ENCODE data around the gene CRTC3.

CRTC3 gene

DNA sequence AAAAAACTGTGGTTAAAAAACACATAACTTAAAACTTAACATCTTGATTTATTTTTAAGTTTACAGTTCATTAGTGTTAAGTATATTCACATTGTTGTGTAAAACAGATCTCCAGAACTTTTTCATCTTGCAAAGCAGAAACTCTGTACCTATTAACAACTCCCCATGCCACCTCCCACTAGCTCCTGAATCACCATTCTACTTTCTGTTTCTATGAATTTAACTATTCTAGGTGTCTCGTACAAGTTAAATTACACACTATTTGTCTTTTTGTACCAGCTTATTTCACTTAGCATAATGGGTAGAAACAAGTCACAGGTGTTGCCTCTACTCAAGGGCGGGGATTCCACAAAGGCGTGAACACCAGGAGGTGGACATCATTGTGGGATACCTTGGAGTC is 43.2 kb downstream of the CRTC3 start:
- H3K27ac ChIP-seq, result no peak overlapping the region
- H3K36me3 ChIP-seq, result peaks cover 10% of the 10 kb centered on the region; the same call in 1 of the 2 replicates
- H3K4me3 ChIP-seq, result no peak overlapping the region
- no peak overlapping the region for H3K4me2 ChIP-seq
- H4K20me1 ChIP-seq, result peaks cover 28% of the 10 kb centered on the region; the same call in 1 of the 2 replicates
- H3K4me1 ChIP-seq, result peaks cover 41% of the 10 kb centered on the region
- H3K9me3 ChIP-seq, result no peaks in the 10 kb centered on the region
- no peaks in the 10 kb centered on the region for H3K27me3 ChIP-seq
- TF ChIP-seq Cebpa-rat (IDR thresholded peaks at IDR 0.05), result no peak
- no peak overlapping the region for H3K9ac ChIP-seq

DNA sequence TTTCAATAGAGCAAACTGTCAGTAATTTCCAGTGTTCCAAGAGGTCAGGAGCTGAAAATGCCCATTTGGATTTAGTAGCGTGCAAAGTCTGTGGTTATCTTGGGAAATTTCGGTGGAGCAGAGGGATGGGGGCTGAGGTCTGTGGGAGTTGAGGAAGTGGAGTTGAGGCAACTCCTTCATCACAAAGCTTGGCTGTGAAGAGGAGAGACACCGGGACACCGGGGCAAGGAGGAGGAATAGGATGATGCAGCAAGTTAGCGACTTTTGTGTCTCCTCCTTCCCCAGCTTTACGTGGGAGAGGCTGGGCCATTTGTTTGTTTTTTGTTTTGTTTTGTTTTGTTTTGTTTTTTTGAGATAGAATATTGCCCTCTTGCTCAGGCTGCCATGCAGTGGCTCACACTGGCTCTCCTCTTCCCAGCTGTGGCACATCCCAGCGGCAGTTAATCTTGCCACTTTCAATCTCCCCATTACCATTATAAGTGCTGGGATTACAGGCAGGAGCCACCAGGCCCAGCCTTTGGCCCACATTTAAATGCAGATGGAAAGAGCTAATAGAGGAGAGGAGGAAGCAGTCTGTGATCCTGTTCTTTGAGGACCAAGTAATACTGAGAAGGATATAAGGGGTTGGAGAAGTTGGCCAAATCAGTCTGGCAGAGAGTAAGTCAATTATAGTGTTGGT is 47.1 kb downstream of the CRTC3 start:
- no peak for TF ChIP-seq Cebpa-rat (IDR thresholded peaks at IDR 0.05)
- H3K27me3 ChIP-seq, result no peaks in the 10 kb centered on the region
- no peak overlapping the region for H3K27ac ChIP-seq
- peaks cover 30% of the 10 kb centered on the region; the same call in 1 of the 2 replicates for H4K20me1 ChIP-seq
- H3K4me1 ChIP-seq, result peaks cover 35% of the 10 kb centered on the region
- H3K9ac ChIP-seq, result no peak overlapping the region
- peaks cover 10% of the 10 kb centered on the region; the same call in 1 of the 2 replicates for H3K36me3 ChIP-seq
- no peaks in the 10 kb centered on the region for H3K9me3 ChIP-seq
- no peak overlapping the region for H3K4me3 ChIP-seq
- no peak overlapping the region for H3K4me2 ChIP-seq

DNA sequence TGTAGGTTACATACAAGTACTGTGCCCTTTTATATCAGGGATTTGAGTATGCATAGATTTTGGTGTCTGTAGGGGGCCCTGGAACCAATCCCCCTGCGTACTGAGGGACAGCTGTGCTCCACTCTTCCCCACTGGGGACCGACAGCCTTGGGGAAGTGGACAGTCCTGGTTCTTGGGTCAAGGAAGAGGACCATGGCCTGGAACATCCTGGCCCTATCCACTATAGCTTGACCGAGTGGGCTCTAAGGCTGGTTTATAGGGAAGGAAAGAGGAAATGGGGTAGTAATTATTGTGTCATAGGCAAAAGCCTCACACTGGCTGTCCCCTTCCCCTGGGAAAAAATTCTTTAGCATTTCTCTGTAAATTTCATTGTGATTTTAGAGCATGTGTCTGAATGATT is 49.5 kb downstream of the CRTC3 start:
- Histone ChIP-seq H3K4me3 (no peak overlapping the region), H3K4me1 (peaks cover 52% of the 10 kb centered on the region), H3K4me2 (no peak overlapping the region), H3K27me3 (no peaks in the 10 kb centered on the region), H3K36me3 (0 out of 2 replicates have a peak, but pooled peaks cover 7% of the 10 kb centered on the region), H3K9ac (no peak overlapping the region), H3K27ac (no peak overlapping the region), H4K20me1 (peaks cover 50% of the 10 kb centered on the region; the same call in 1 of the 2 replicates), H3K9me3 (no peaks in the 10 kb centered on the region)
- no peak for TF ChIP-seq Cebpa-rat (IDR thresholded peaks at IDR 0.05)

DNA sequence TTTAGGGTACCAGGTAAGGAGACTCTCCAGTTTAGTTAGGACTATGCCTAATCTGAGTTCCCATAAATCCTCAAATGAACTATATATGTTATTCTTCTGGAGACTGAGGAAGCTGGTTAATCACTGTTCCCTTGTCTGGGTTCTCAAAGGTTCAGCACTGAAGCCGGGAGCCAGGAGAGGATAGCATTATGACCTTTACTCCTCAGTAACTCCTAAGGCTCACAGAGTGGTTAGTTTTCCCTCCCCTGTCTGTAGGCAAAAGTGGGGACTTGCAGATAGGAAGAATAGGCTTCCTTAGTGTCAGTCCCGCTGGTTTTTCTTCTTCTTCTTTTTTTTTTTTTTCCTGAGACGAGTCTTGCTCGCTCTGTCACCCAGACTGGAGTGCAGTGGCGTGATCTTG is 50.4 kb downstream of the CRTC3 start:
- Histone ChIP-seq H3K4me2 (peak overlapping the region; percentile 21; the same call in 1 of the 2 replicates), H3K9me3 (no peaks in the 10 kb centered on the region), H3K4me1 (peaks cover 49% of the 10 kb centered on the region), H3K27ac (no peak overlapping the region), H3K27me3 (no peaks in the 10 kb centered on the region), H3K36me3 (0 out of 2 replicates have a peak, but pooled peaks cover 9% of the 10 kb centered on the region), H3K4me3 (no peak overlapping the region), H4K20me1 (peaks cover 55% of the 10 kb centered on the region; the same call in 1 of the 2 replicates), H3K9ac (no peak overlapping the region)
- no peak for TF ChIP-seq Cebpa-rat (IDR thresholded peaks at IDR 0.05)

DNA sequence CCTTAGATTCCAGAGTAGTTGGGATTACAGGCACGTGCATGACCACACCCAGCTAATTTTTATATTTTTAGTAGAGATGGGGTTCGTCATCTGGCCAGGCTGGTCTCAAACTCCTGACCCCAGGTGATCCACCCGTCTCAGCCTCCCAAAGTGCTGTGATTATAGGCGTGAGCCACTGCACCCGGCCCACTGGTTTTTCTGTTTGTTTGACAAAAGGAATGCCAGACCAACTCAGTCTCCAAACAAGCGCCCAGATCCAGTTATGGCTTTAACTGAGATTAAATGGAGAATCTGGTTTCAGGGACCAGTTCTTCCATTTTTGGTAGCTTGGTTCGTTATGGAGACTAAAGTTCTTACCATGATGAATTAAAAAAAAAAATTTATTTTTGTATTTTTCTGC is 50.8 kb downstream of the CRTC3 start:
- H3K27me3 ChIP-seq, result no peaks in the 10 kb centered on the region
- 0 out of 2 replicates have a peak, but pooled peaks cover 13% of the 10 kb centered on the region for H3K36me3 ChIP-seq
- H3K9me3 ChIP-seq, result no peaks in the 10 kb centered on the region
- H3K4me3 ChIP-seq, result no peak overlapping the region
- H3K4me2 ChIP-seq, result peak overlapping the region; percentile 21; the same call in 1 of the 2 replicates
- H3K4me1 ChIP-seq, result peaks cover 48% of the 10 kb centered on the region
- no peak overlapping the region for H3K27ac ChIP-seq
- no peak overlapping the region for H3K9ac ChIP-seq
- TF ChIP-seq Cebpa-rat (IDR thresholded peaks at IDR 0.05), result no peak
- H4K20me1 ChIP-seq, result peaks cover 59% of the 10 kb centered on the region; the same call in 1 of the 2 replicates

DNA sequence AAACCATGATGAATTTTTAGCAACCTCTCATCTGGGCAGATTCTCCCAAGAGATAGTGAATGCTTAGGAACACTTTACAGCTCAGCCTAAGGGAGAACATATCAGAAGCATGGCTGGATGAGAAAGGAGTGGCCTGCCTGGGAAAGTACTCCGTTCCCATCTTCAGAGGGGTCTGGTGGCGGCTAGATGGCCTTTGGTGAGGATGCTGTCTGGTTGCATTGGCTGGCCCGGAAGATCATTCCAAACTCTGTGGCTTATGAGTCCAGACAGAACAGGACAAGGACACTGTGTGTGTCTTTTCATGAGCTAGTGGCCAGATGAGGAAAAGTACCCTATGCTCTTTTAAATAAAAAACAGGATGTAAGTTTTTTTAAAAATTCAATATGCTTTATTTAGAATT is 51.2 kb downstream of the CRTC3 start:
- Histone ChIP-seq H4K20me1 (peaks cover 63% of the 10 kb centered on the region; the same call in 1 of the 2 replicates), H3K9ac (no peak overlapping the region), H3K4me1 (peaks cover 48% of the 10 kb centered on the region), H3K4me2 (peak overlapping the region; percentile 21; the same call in 1 of the 2 replicates), H3K9me3 (no peaks in the 10 kb centered on the region), H3K36me3 (0 out of 2 replicates have a peak, but pooled peaks cover 16% of the 10 kb centered on the region), H3K27me3 (no peaks in the 10 kb centered on the region), H3K4me3 (no peak overlapping the region), H3K27ac (no peak overlapping the region)
- no peak for TF ChIP-seq Cebpa-rat (IDR thresholded peaks at IDR 0.05)

DNA sequence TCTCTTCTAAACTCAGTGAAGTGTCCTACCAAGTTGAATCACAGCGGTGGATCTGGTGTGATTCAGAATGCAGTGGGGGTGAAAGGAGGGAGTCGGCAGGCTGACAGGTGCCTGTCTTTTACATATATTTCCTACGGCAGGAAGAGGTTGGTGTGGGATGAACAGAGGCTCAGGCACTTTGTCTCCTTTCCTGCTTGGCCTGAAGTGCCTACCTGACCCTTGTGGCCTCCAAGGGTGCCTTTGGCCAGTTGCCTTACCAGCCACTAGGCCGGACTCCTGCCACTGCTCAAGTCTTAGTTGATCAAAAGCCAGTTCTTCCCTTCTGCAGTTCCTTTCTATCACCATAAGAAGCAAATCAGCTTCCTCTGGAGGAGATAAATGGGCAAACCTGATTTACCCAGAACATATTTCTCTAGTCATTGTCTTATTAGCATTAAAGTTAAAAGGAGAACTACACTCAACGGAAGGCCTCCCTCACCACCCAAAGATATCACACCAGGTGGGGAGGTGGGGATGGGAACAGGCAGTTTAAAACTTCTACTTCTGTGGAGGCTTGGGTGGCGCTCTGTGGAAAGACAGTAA is 52.1 kb downstream of the CRTC3 start:
- TF ChIP-seq Cebpa-rat (IDR thresholded peaks at IDR 0.05), result no peak
- Histone ChIP-seq H3K4me3 (no peak overlapping the region), H3K27me3 (no peaks in the 10 kb centered on the region), H3K9ac (no peak overlapping the region), H3K36me3 (0 out of 2 replicates have a peak, but pooled peaks cover 10% of the 10 kb centered on the region), H3K4me2 (peak overlapping the region; percentile 23; the same call in 1 of the 2 replicates), H3K9me3 (no peaks in the 10 kb centered on the region), H3K4me1 (peaks cover 55% of the 10 kb centered on the region), H4K20me1 (peaks cover 59% of the 10 kb centered on the region; the same call in 1 of the 2 replicates), H3K27ac (no peak overlapping the region)

DNA sequence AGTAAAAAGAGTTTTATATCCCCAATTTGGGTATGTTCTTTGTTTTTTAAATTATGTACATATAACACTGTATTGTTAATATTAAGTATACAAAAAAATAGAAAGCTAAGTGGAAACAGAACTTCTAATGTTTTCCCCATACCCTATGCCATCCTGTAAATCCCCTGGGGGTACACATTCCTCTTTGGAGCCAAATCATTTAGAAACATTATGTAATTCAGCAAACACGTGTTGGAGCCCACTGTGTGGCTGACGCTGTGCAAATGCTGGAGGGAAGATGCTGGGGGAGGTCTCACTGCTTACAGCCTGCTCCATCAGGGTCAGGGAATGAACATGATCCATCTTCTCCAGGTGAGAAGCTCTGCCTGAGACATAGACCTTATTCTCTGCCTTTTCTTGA is 52.8 kb downstream of the CRTC3 start:
- H3K4me1 ChIP-seq, result peaks cover 62% of the 10 kb centered on the region
- H3K36me3 ChIP-seq, result 0 out of 2 replicates have a peak, but pooled peaks cover 10% of the 10 kb centered on the region
- no peaks in the 10 kb centered on the region for H3K27me3 ChIP-seq
- H4K20me1 ChIP-seq, result peaks cover 56% of the 10 kb centered on the region; the same call in 1 of the 2 replicates
- H3K27ac ChIP-seq, result no peak overlapping the region
- no peaks in the 10 kb centered on the region for H3K9me3 ChIP-seq
- TF ChIP-seq Cebpa-rat (IDR thresholded peaks at IDR 0.05), result no peak
- peak overlapping the region; percentile 23; the same call in 1 of the 2 replicates for H3K4me2 ChIP-seq
- no peak overlapping the region for H3K4me3 ChIP-seq
- H3K9ac ChIP-seq, result no peak overlapping the region

DNA sequence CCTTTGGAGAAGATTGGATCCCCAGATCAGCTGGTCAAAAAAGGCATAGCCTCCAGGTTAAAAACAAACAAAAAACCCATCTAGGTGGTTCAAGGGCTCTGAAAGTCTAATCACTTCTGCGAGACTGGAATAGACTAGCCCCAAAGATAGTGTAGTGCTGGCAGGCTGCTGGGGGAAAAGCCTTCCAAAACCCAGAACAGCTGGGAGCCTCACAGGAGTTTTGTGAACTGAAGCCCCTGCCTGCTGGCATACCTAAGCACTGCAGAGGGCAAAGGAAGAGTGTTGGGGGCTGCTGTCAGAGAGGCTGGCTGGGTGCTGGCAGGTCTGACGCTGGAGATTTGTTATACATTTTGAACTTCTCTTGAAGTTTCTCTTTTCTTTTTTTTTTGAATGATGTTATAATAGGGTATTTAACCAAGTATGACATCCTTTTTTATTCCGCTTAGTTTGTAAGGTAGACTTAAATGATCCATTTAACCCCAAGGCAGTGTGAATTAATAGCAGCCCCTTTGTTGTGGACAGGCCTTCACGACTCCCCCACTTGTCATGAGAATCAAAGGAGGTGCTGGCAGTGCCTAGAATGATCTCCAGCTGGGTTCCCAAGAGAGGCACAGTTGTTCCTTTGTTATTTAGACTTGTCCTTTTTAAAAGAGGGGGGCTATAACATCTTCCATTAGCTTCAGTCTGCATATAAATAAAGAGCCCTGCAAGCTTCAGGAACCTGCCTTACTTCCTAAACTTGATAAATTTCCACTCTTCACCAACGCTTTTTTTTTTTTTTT is 53.9 kb downstream of the CRTC3 start:
- Histone ChIP-seq H4K20me1 (peaks cover 56% of the 10 kb centered on the region; the same call in 1 of the 2 replicates), H3K4me1 (peaks cover 63% of the 10 kb centered on the region), H3K27me3 (no peaks in the 10 kb centered on the region), H3K4me3 (no peak overlapping the region), H3K36me3 (peaks cover 19% of the 10 kb centered on the region), H3K4me2 (peak overlapping the region; percentile 64), H3K27ac (peak overlapping the region; percentile 44; the same call in 1 of the 2 replicates), H3K9me3 (no peaks in the 10 kb centered on the region), H3K9ac (peak overlapping the region; percentile 26; the same call in 1 of the 2 replicates)
- TF ChIP-seq Cebpa-rat (IDR thresholded peaks at IDR 0.05), result no peak
